Karpas-422 (cell line): Measurements from ENCODE around the gene HACD4. TPM values are rescaled to one million over a fixed set of nuclear protein-coding genes. Genes with fewer than 3 reads are reported as not detected.

ENCODE experiments used
- DNase-seq: peaks from one replicate; pipeline ENCODE4 v3.0.0-alpha.2; 2015
- H2AFZ ChIP-seq: fragments of 200-600 bp; sonication (generic); 2 replicates; pipeline ENCODE4 v1.6.1; 2014; ENCODE audit warnings: antibody characterized with exemption, low read length, mixed read lengths
- H3K27ac ChIP-seq: fragments of 200-600 bp; sonication (generic); 2 replicates; pipeline ENCODE4 v1.5.1; 2014; ENCODE audit warnings: mild to moderate bottlenecking, low read length, moderate library complexity
- H3K27me3 ChIP-seq: fragments of 200-600 bp; sonication (generic); 2 replicates; pipeline ENCODE4 v1.6.1; 2014; ENCODE audit warnings: low read length, mixed read lengths
- H3K36me3 ChIP-seq: fragments of 200-600 bp; sonication (generic); 2 replicates; pipeline ENCODE4 v1.6.1; 2014; ENCODE audit warnings: low read length, mixed read lengths; ENCODE audit not compliant: insufficient read depth
- H3K4me1 ChIP-seq: fragments of 200-600 bp; sonication (generic); 2 replicates; pipeline ENCODE4 v1.6.1; 2014; ENCODE audit warnings: mild to moderate bottlenecking, low read length, mixed read lengths
- H3K4me2 ChIP-seq: fragments of 200-600 bp; sonication (generic); 2 replicates; pipeline ENCODE4 v1.6.1; 2014; ENCODE audit warnings: low read length, low read depth, mild to moderate bottlenecking; ENCODE audit not compliant: poor library complexity, severe bottlenecking
- H3K4me3 ChIP-seq: fragments of 200-600 bp; sonication (generic); 2 replicates; pipeline ENCODE4 v1.5.1; 2014; ENCODE audit warnings: mild to moderate bottlenecking, antibody characterized with exemption, low read length, mixed read lengths
- H3K79me2 ChIP-seq: fragments of 200-600 bp; sonication (generic); 2 replicates; pipeline ENCODE4 v1.6.1; 2014; ENCODE audit warnings: mild to moderate bottlenecking, low read length, mixed read lengths
- H3K9ac ChIP-seq: fragments of 200-600 bp; sonication (generic); 2 replicates; pipeline ENCODE4 v1.6.0; 2014; ENCODE audit warnings: low read length
- H3K9me2 ChIP-seq: fragments of 200-600 bp; sonication (generic), shearing (Covaris generic); replicated peaks from 2 replicates; pipeline ENCODE4 v1.6.0; 2014; ENCODE audit warnings: mild to moderate bottlenecking, low read length, moderate library complexity; ENCODE audit not compliant: insufficient read depth
- H3K9me3 ChIP-seq: fragments of 300-700, 200-600 bp; sonication (generic); 2 replicates; pipeline ENCODE4 v1.6.1; 2014; ENCODE audit warnings: low read length, mixed read lengths
- H4K20me1 ChIP-seq: fragments of 200-600 bp; sonication (generic); 2 replicates; pipeline ENCODE4 v1.6.1; 2014; ENCODE audit warnings: mild to moderate bottlenecking, antibody characterized with exemption, low read length, low read depth; ENCODE audit not compliant: insufficient read depth
- total RNA-seq: library from RNA; depleted of rRNA; stranded (reverse); fragments of >200 nt; shearing (Covaris generic); gene quantifications from 2 replicates; pipeline ENCODE4 v1.2.3, GENCODE V29; 2014; ENCODE audit warnings: low replicate concordance

The HACD4 gene
- total RNA-seq, 1 experiment from 2014 or later = 2.9 TPM

DNA sequence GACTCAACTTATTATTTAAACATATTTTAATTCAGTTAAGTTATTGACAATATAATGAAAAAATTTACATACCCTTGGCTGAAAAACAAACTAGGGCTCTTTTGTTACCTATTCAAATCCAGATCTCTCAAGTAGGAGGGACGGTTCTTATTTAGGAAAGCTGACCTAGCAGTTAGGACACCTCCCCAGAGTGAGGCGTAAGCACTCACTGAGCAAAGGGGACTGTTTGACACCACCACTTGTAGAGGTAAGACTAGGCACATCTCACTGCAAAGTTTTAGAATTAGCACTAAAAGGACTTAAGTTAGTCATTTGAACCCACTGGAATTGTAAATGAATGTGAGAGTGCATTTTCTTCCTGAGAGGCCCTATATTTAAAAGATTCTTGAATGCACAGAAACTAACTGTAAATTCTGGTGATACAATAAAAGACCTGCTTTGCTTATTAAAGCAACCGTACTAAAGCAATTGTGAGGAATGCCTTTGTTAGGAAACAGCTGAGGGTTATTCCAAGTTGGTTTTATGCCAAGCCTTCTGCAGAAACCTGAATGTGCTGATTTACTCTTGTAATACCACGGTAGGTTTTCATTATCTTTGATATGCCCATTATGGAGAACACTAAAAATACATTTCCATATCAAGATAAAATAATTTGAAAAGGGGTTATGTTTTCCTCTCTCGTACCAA, 16.2 kb downstream of the HACD4 start:
- no peak for DNase-seq

DNA sequence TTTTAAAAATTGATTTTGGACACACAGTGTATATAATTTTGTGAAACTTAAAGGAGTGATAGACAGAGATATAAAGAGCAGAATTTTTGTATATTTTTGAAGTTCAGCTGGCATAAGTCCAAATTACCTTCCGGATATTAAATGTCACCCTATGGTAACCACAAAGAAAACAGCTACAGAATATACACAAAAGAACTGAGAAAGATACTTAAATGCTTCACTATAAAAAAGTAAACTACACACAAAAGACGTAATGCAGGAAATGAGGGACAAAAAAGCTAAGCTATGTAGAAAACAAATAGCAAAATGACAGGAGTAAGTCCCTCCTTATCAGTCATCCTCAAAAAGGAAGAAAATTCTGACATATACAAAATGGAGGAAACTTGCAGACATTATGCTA, 29.4 kb downstream of the HACD4 start:
- H3K9ac ChIP-seq = no peak overlapping the region
- peaks cover 5% of the 10 kb centered on the region; the same call in 1 of the 2 replicates for H3K9me3 ChIP-seq
- no peaks in the 10 kb centered on the region; the same call in 1 of the 2 replicates for H3K36me3 ChIP-seq
- no peak for DNase-seq
- no peaks in the 10 kb centered on the region for H4K20me1 ChIP-seq
- peaks cover 11% of the 10 kb centered on the region for H3K4me1 ChIP-seq
- H3K27me3 ChIP-seq = no peaks in the 10 kb centered on the region
- no peaks in the 10 kb centered on the region for H3K9me2 ChIP-seq
- H3K4me2 ChIP-seq = no peak overlapping the region
- no peak overlapping the region for H2AFZ ChIP-seq
- no peak overlapping the region for H3K4me3 ChIP-seq
- H3K79me2 ChIP-seq = no peaks in the 10 kb centered on the region
- no peak overlapping the region for H3K27ac ChIP-seq

More for the DNA sequence above, 16.2 kb downstream of the HACD4 start:
- H3K27me3 ChIP-seq = no peaks in the 10 kb centered on the region
- H3K36me3 ChIP-seq = no peaks in the 10 kb centered on the region
- H4K20me1 ChIP-seq = no peaks in the 10 kb centered on the region
- no peak overlapping the region for H3K4me2 ChIP-seq
- H3K9me2 ChIP-seq = no peaks in the 10 kb centered on the region
- no peak overlapping the region for H3K27ac ChIP-seq
- no peak overlapping the region for H2AFZ ChIP-seq
- H3K4me3 ChIP-seq = no peak overlapping the region
- no peak overlapping the region for H3K9ac ChIP-seq
- no peaks in the 10 kb centered on the region for H3K79me2 ChIP-seq
- peaks cover 32% of the 10 kb centered on the region for H3K4me1 ChIP-seq
- no peaks in the 10 kb centered on the region for H3K9me3 ChIP-seq

DNA sequence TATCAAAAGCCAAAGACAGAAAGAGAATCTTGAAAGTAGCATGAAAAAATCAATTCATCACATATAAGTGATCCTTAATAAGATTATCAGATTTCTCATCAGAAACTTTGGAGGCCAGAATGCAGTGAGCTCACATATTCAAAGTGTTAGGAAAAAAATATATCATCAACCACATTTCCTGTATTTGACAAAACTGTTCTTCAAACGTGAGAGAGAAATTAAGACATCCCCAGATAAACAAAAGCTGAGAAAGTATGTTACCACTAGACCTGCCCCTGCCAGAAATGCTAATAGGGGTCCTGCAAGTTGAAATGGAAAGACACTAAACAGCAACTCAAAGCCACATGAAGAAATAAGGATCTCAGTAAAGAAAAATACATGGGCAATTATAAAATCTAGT, 29.9 kb downstream of the HACD4 start:
- Histone ChIP-seq H3K9ac (no peak overlapping the region), H3K79me2 (no peaks in the 10 kb centered on the region), H3K27ac (no peak overlapping the region), H3K36me3 (no peaks in the 10 kb centered on the region; the same call in 1 of the 2 replicates), H3K4me1 (peaks cover 16% of the 10 kb centered on the region), H3K4me2 (no peak overlapping the region), H3K9me3 (peaks cover 5% of the 10 kb centered on the region; the same call in 1 of the 2 replicates), H2AFZ (no peak overlapping the region), H4K20me1 (no peaks in the 10 kb centered on the region), H3K27me3 (no peaks in the 10 kb centered on the region), H3K9me2 (no peaks in the 10 kb centered on the region), H3K4me3 (no peak overlapping the region)
- DNase-seq = no peak

DNA sequence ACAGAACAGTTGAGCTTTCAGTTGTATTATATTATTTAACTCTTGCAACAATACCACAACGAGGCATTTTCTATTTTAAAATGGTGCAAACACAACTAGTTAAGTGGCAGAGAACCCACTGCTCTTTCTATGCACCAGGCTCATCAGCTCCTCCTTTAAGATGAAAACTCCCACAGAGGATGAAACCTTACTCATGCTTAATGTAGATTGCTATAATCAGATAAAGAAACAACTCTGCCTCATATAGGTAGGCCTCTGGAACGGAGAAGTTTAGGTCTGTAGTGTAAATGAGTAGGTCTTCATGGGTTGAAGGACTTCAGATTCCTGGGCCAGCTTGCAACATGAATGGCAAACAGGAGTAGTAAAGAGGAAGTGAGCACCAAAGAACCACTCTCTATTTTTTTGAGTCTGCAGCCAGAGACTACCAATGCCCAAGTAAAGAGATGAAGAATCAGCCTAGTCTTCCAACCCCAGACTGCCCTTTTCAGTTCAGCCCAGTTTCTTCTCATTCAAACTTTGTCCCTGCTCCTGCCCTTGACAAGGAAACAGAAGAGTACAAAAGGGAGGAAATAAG, 33.9 kb downstream of the HACD4 start:
- peak overlapping the region; percentile 77 for H3K27ac ChIP-seq

GRCh38 chr9:20996809-20997208, 34.6 kb downstream of the HACD4 start:
- H3K4me2 ChIP-seq = peak overlapping the region; percentile 59

More for the DNA sequence above, 33.9 kb downstream of the HACD4 start:
- Histone ChIP-seq H3K4me3 (no peak overlapping the region), H3K79me2 (no peaks in the 10 kb centered on the region), H3K4me1 (peaks cover 43% of the 10 kb centered on the region), H3K27me3 (no peaks in the 10 kb centered on the region), H3K36me3 (no peaks in the 10 kb centered on the region; the same call in 1 of the 2 replicates), H2AFZ (0 out of 2 replicates have a peak overlapping the region, but pooled peaks have one; percentile 44), H3K9ac (no peak overlapping the region), H4K20me1 (no peaks in the 10 kb centered on the region), H3K4me2 (peak overlapping the region; percentile 59), H3K9me3 (peaks cover 5% of the 10 kb centered on the region; the same call in 1 of the 2 replicates), H3K9me2 (no peaks in the 10 kb centered on the region)
- DNase-seq = peak; percentile 64

DNA sequence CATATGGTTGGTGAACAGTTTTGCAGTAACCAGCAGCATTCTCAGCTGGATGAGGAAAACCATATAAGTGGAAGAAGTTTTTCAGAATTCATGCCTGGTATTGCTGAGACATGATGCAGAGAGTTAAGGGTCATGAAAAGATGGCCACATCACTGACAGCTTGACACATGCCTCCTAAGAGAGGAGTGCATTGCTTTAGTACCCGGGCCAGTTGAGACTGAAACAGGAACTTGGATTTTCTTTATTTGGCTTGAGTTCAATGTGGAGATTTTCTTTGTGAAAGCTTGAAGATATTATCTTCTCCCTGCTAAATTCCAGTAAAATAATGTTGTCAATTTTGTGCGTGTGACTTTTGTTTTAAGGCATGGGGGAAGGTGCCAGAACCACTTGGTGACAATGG, 35.8 kb downstream of the HACD4 start:
- Histone ChIP-seq H2AFZ (no peak overlapping the region), H3K4me2 (peak overlapping the region; percentile 59), H3K9me3 (peaks cover 4% of the 10 kb centered on the region; the same call in 1 of the 2 replicates), H4K20me1 (no peaks in the 10 kb centered on the region), H3K36me3 (no peaks in the 10 kb centered on the region), H3K79me2 (no peaks in the 10 kb centered on the region), H3K27ac (peak overlapping the region; percentile 77), H3K4me1 (peaks cover 43% of the 10 kb centered on the region), H3K4me3 (no peak overlapping the region), H3K27me3 (no peaks in the 10 kb centered on the region), H3K9ac (0 out of 2 replicates have a peak overlapping the region, but pooled peaks have one; percentile 11), H3K9me2 (no peaks in the 10 kb centered on the region)
- peak; percentile 66 for DNase-seq

More at GRCh38 chr9:20996809-20997208, 34.6 kb downstream of the HACD4 start:
- Histone ChIP-seq H3K9me2 (no peaks in the 10 kb centered on the region), H3K27ac (peak overlapping the region; percentile 77), H3K4me1 (peaks cover 43% of the 10 kb centered on the region), H3K9ac (0 out of 2 replicates have a peak overlapping the region, but pooled peaks have one; percentile 11), H2AFZ (no peak overlapping the region; the same call in 1 of the 2 replicates), H3K9me3 (peaks cover 5% of the 10 kb centered on the region; the same call in 1 of the 2 replicates), H4K20me1 (no peaks in the 10 kb centered on the region), H3K79me2 (no peaks in the 10 kb centered on the region), H3K4me3 (peak overlapping the region; percentile 20; the same call in 1 of the 2 replicates), H3K36me3 (no peaks in the 10 kb centered on the region; the same call in 1 of the 2 replicates), H3K27me3 (no peaks in the 10 kb centered on the region)
- peak; percentile 67 for DNase-seq

GRCh38 chr9:20994486-20994885, 37.0 kb downstream of the HACD4 start:
- H3K9ac ChIP-seq = no peak overlapping the region

GRCh38 chr9:20990867-20991266, 40.6 kb downstream of the HACD4 start:
- H3K4me2 ChIP-seq = no peak overlapping the region
- no peaks in the 10 kb centered on the region for H4K20me1 ChIP-seq

More at GRCh38 chr9:20994486-20994885, 37.0 kb downstream of the HACD4 start:
- Histone ChIP-seq H3K4me2 (peak overlapping the region; percentile 21), H3K4me1 (peaks cover 43% of the 10 kb centered on the region), H3K27ac (peak overlapping the region; percentile 49), H3K79me2 (no peaks in the 10 kb centered on the region), H3K9me2 (no peaks in the 10 kb centered on the region), H3K36me3 (no peaks in the 10 kb centered on the region), H3K9me3 (no peaks in the 10 kb centered on the region), H3K4me3 (no peak overlapping the region), H2AFZ (no peak overlapping the region), H4K20me1 (no peaks in the 10 kb centered on the region), H3K27me3 (no peaks in the 10 kb centered on the region)
- peak; percentile 43 for DNase-seq

More at GRCh38 chr9:20990867-20991266, 40.6 kb downstream of the HACD4 start:
- Histone ChIP-seq H3K27me3 (no peaks in the 10 kb centered on the region), H3K36me3 (no peaks in the 10 kb centered on the region), H3K27ac (no peak overlapping the region), H3K9me2 (no peaks in the 10 kb centered on the region), H3K9me3 (no peaks in the 10 kb centered on the region), H3K79me2 (no peaks in the 10 kb centered on the region), H3K4me1 (peaks cover 28% of the 10 kb centered on the region), H3K4me3 (no peak overlapping the region), H3K9ac (no peak overlapping the region), H2AFZ (no peak overlapping the region)
- no peak for DNase-seq
